Measurements from ENCODE around the gene ADORA1.

GRCh38 chr1:203098914-203099520 is 28.5 kb upstream of the ADORA1 start:
- TF ChIP-seq HDAC2 (CRISPR knock-in tag; IDR thresholded peaks at IDR 0.05), result no peak
- no peak for TF ChIP-seq ZNF362 (CRISPR knock-in tag; IDR thresholded peaks at IDR 0.05; ENCODE audit: borderline replicate concordance)
- no peak for TF ChIP-seq NFE2 (CRISPR knock-in tag; IDR thresholded peaks at IDR 0.05)
- no peak for TF ChIP-seq POLR2A (IDR thresholded peaks at IDR 0.05; ENCODE audit: insufficient read depth in 1 of 2, low read depth in 2 of 2, low read length in 2 of 2)
- TF ChIP-seq ZNF431 (CRISPR knock-in tag; IDR thresholded peaks at IDR 0.05; ENCODE audit: borderline replicate concordance, low read depth), result no peak
- TF ChIP-seq, protein P1, sequence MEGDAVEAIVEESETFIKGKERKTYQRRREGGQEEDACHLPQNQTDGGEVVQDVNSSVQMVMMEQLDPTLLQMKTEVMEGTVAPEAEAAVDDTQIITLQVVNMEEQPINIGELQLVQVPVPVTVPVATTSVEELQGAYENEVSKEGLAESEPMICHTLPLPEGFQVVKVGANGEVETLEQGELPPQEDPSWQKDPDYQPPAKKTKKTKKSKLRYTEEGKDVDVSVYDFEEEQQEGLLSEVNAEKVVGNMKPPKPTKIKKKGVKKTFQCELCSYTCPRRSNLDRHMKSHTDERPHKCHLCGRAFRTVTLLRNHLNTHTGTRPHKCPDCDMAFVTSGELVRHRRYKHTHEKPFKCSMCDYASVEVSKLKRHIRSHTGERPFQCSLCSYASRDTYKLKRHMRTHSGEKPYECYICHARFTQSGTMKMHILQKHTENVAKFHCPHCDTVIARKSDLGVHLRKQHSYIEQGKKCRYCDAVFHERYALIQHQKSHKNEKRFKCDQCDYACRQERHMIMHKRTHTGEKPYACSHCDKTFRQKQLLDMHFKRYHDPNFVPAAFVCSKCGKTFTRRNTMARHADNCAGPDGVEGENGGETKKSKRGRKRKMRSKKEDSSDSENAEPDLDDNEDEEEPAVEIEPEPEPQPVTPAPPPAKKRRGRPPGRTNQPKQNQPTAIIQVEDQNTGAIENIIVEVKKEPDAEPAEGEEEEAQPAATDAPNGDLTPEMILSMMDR (CRISPR knock-in tag; IDR thresholded peaks at IDR 0.05), result no peak
- no peak for TF ChIP-seq KDM5A (IDR thresholded peaks at IDR 0.05; ENCODE audit: borderline replicate concordance, low read length)
- no peak for TF ChIP-seq ZNF17 (CRISPR knock-in tag; IDR thresholded peaks at IDR 0.05)
- no peak for TF ChIP-seq HNRNPUL1 (IDR thresholded peaks at IDR 0.05; ENCODE audit: low read depth, low read length)
- TF ChIP-seq REXO4 (CRISPR knock-in tag; IDR thresholded peaks at IDR 0.05; ENCODE audit: borderline replicate concordance), result no peak
- TF ChIP-seq ELK4 (CRISPR knock-in tag; IDR thresholded peaks at IDR 0.05; ENCODE audit: borderline replicate concordance), result no peak
- TF ChIP-seq ZBTB43 (CRISPR knock-in tag; conservative IDR thresholded peaks at IDR 0.05), result no peak

All from HepG2 (cell line).